ENCODE measurements around the gene TAF11.
"Not testable (repeated sequence)": the region's sequence is repeated elsewhere in the genome, so short reads cannot be mapped to it uniquely, and the experiment has no call there.

TAF11 gene

GRCh38 chr6:34884996-34885395 lies 2.8 kb downstream of the TAF11 start:
- POLR2A ChIA-PET = no interaction called here
- no peaks in the 10 kb centered on the region for H3K9me3 ChIP-seq (ENCODE audit: control extremely low read depth in 1 of 5, control insufficient read depth in 4 of 5, insufficient read depth in 2 of 5, low read depth in 1 of 5, low read length in 4 of 5)
- DNase-seq = no peak
- peaks cover 4 to 14% (median 11%) of the 10 kb centered on the region in 4 experiments for H3K36me3 ChIP-seq (ENCODE audit: control insufficient read depth in 4 of 4, insufficient read depth in 4 of 4, low read length in 3 of 4)
- 100% methylated on average over 2 of the region's 2 CpGs for WGBS (ENCODE audit: insufficient coverage)
- H3K27me3 ChIP-seq (replicated peaks in 2 of 5; ENCODE audit: control insufficient read depth in 4 of 5, insufficient read depth in 5 of 5, low read length in 4 of 5) = no peaks in the 10 kb centered on the region
- no peak overlapping the region for H3K4me3 ChIP-seq (ENCODE audit: control insufficient read depth in 1 of 7, extremely low read depth in 1 of 7, insufficient read depth in 4 of 7, low read depth in 2 of 7, low read length in 6 of 7)
- H3K4me1 ChIP-seq (ENCODE audit: control extremely low read depth in 1 of 4, control insufficient read depth in 4 of 4, insufficient read depth in 4 of 4, low read length in 3 of 4) = peaks cover 8 to 15% (median 10%) of the 10 kb centered on the region in 4 experiments
- CTCF ChIA-PET = no interaction called here
- peak overlapping the region in 1 of 2 experiments; percentile 14 for H3K27ac ChIP-seq (ENCODE audit: insufficient read depth in 1 of 2, low read depth in 1 of 2, low read length in 2 of 2, poor library complexity in 1 of 2, severe bottlenecking in 2 of 2)

GRCh38 chr6:34884073-34884472 lies 3.8 kb downstream of the TAF11 start:
- peaks cover 7 to 19% (median 17%) of the 10 kb centered on the region in 4 experiments for H3K36me3 ChIP-seq (ENCODE audit: control insufficient read depth in 4 of 4, insufficient read depth in 4 of 4, low read length in 3 of 4)
- H3K4me3 ChIP-seq (ENCODE audit: control insufficient read depth in 1 of 7, extremely low read depth in 1 of 7, insufficient read depth in 4 of 7, low read depth in 2 of 7, low read length in 6 of 7); CTCF ChIA-PET; H3K27me3 ChIP-seq (replicated peaks in 2 of 5; ENCODE audit: control insufficient read depth in 4 of 5, insufficient read depth in 5 of 5, low read length in 4 of 5); DNase-seq; H3K27ac ChIP-seq (ENCODE audit: insufficient read depth in 1 of 2, low read depth in 1 of 2, low read length in 2 of 2, poor library complexity in 1 of 2, severe bottlenecking in 2 of 2); H3K9me3 ChIP-seq (ENCODE audit: control extremely low read depth in 1 of 5, control insufficient read depth in 4 of 5, insufficient read depth in 2 of 5, low read depth in 1 of 5, low read length in 4 of 5); POLR2A ChIA-PET: not testable (repeated sequence)
- peaks cover 8 to 15% (median 10%) of the 10 kb centered on the region in 4 experiments for H3K4me1 ChIP-seq (ENCODE audit: control extremely low read depth in 1 of 4, control insufficient read depth in 4 of 4, insufficient read depth in 4 of 4, low read length in 3 of 4)
- WGBS (ENCODE audit: insufficient coverage) = no CpG with 5 or more reads among the region's 1 CpG

- CTCF ChIA-PET = no interaction called here
- H3K4me3 ChIP-seq (ENCODE audit: control insufficient read depth in 1 of 7, extremely low read depth in 1 of 7, insufficient read depth in 4 of 7, low read depth in 2 of 7, low read length in 6 of 7) = no peak overlapping the region
- no peak overlapping the region for H3K27ac ChIP-seq (ENCODE audit: insufficient read depth in 1 of 2, low read depth in 1 of 2, low read length in 2 of 2, poor library complexity in 1 of 2, severe bottlenecking in 2 of 2)
- POLR2A ChIA-PET = no interaction called here
- no peak for DNase-seq
- WGBS (ENCODE audit: insufficient coverage) = 96% methylated on average over 4 of the region's 5 CpGs
- peaks cover 27 to 69% (median 52%) of the 10 kb centered on the region in 4 experiments for H3K36me3 ChIP-seq (ENCODE audit: control insufficient read depth in 4 of 4, insufficient read depth in 4 of 4, low read length in 3 of 4)
- no peaks in the 10 kb centered on the region for H3K4me1 ChIP-seq (ENCODE audit: control extremely low read depth in 1 of 4, control insufficient read depth in 4 of 4, insufficient read depth in 4 of 4, low read length in 3 of 4)
- H3K9me3 ChIP-seq (ENCODE audit: control extremely low read depth in 1 of 5, control insufficient read depth in 4 of 5, insufficient read depth in 2 of 5, low read depth in 1 of 5, low read length in 4 of 5) = no peaks in the 10 kb centered on the region
- no peaks in the 10 kb centered on the region for H3K27me3 ChIP-seq (replicated peaks in 2 of 5; ENCODE audit: control insufficient read depth in 4 of 5, insufficient read depth in 5 of 5, low read length in 4 of 5)
These were observed 9.9 kb downstream of the TAF11 start for GRCh38 chr6:34877869-34878485.

- no peak overlapping the region for H3K27ac ChIP-seq (ENCODE audit: insufficient read depth in 1 of 2, low read depth in 1 of 2, low read length in 2 of 2, poor library complexity in 1 of 2, severe bottlenecking in 2 of 2)
- no peaks in the 10 kb centered on the region for H3K27me3 ChIP-seq (replicated peaks in 2 of 5; ENCODE audit: control insufficient read depth in 4 of 5, insufficient read depth in 5 of 5, low read length in 4 of 5)
- H3K36me3 ChIP-seq (ENCODE audit: control insufficient read depth in 4 of 4, insufficient read depth in 4 of 4, low read length in 3 of 4) = peaks cover 32 to 75% (median 58%) of the 10 kb centered on the region in 4 experiments
- no peak for DNase-seq
- POLR2A ChIA-PET = no interaction called here
- H3K4me3 ChIP-seq (ENCODE audit: control insufficient read depth in 1 of 7, extremely low read depth in 1 of 7, insufficient read depth in 4 of 7, low read depth in 2 of 7, low read length in 6 of 7) = no peak overlapping the region
- no peaks in the 10 kb centered on the region for H3K9me3 ChIP-seq (ENCODE audit: control extremely low read depth in 1 of 5, control insufficient read depth in 4 of 5, insufficient read depth in 2 of 5, low read depth in 1 of 5, low read length in 4 of 5)
- WGBS (ENCODE audit: insufficient coverage) = no CpG with 5 or more reads among the region's 1 CpG
- CTCF ChIA-PET = no interaction called here
- H3K4me1 ChIP-seq (ENCODE audit: control extremely low read depth in 1 of 4, control insufficient read depth in 4 of 4, insufficient read depth in 4 of 4, low read length in 3 of 4) = no peaks in the 10 kb centered on the region
These were observed 10.6 kb downstream of the TAF11 start for GRCh38 chr6:34877259-34877658.

DNA sequence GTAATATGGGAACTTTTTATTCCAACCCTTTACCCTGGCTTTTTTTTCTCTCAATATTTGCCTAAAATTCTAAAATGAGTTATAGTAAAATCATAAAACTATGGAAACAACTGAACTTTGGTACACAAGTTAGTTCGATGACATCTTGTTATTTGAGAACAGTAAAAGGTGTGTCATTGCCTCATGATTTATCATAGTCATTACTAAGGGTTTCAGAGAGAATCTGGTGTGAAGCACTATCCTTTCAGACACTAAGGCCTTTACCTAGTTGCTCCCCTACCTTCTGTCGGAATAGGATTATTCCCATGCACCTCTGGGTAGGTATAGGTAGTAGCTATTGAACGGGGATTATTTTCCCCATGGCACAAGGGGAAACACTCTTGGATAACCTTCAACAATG lies 11.4 kb downstream of the TAF11 start:
- ChIA-PET POLR2A (no interaction called here), CTCF (no interaction called here)
- no peak for DNase-seq
- Histone ChIP-seq H3K27ac (ENCODE audit: insufficient read depth in 1 of 2, low read depth in 1 of 2, low read length in 2 of 2, poor library complexity in 1 of 2, severe bottlenecking in 2 of 2) (no peak overlapping the region), H3K27me3 (replicated peaks in 2 of 5; ENCODE audit: control insufficient read depth in 4 of 5, insufficient read depth in 5 of 5, low read length in 4 of 5) (no peaks in the 10 kb centered on the region), H3K4me3 (ENCODE audit: control insufficient read depth in 1 of 7, extremely low read depth in 1 of 7, insufficient read depth in 4 of 7, low read depth in 2 of 7, low read length in 6 of 7) (no peak overlapping the region), H3K36me3 (ENCODE audit: control insufficient read depth in 4 of 4, insufficient read depth in 4 of 4, low read length in 3 of 4) (peaks cover 33 to 83% (median 66%) of the 10 kb centered on the region in 4 experiments), H3K9me3 (ENCODE audit: control extremely low read depth in 1 of 5, control insufficient read depth in 4 of 5, insufficient read depth in 2 of 5, low read depth in 1 of 5, low read length in 4 of 5) (no peaks in the 10 kb centered on the region), H3K4me1 (ENCODE audit: control extremely low read depth in 1 of 4, control insufficient read depth in 4 of 4, insufficient read depth in 4 of 4, low read length in 3 of 4) (no peaks in the 10 kb centered on the region)
- WGBS (ENCODE audit: insufficient coverage) = no CpG with 5 or more reads among the region's 3 CpGs

- ChIA-PET CTCF (interaction anchor here (0.5 to 1.3 kb wide), 3 partner anchors 8 to 116 kb away, joined by 3 to 4 read pairs (median 3); no protein-coding TSS in a partner anchor), POLR2A (no interaction called here)
- Histone ChIP-seq H3K27me3 (replicated peaks in 2 of 5; ENCODE audit: control insufficient read depth in 4 of 5, insufficient read depth in 5 of 5, low read length in 4 of 5) (no peaks in the 10 kb centered on the region), H3K4me3 (ENCODE audit: control insufficient read depth in 1 of 7, extremely low read depth in 1 of 7, insufficient read depth in 4 of 7, low read depth in 2 of 7, low read length in 6 of 7) (no peak overlapping the region), H3K27ac (ENCODE audit: insufficient read depth in 1 of 2, low read depth in 1 of 2, low read length in 2 of 2, poor library complexity in 1 of 2, severe bottlenecking in 2 of 2) (no peak overlapping the region), H3K9me3 (ENCODE audit: control extremely low read depth in 1 of 5, control insufficient read depth in 4 of 5, insufficient read depth in 2 of 5, low read depth in 1 of 5, low read length in 4 of 5) (no peaks in the 10 kb centered on the region), H3K36me3 (ENCODE audit: control insufficient read depth in 4 of 4, insufficient read depth in 4 of 4, low read length in 3 of 4) (peaks cover 38 to 92% (median 71%) of the 10 kb centered on the region in 4 experiments), H3K4me1 (ENCODE audit: control extremely low read depth in 1 of 4, control insufficient read depth in 4 of 4, insufficient read depth in 4 of 4, low read length in 3 of 4) (no peaks in the 10 kb centered on the region)
- no peak for DNase-seq
- WGBS (ENCODE audit: insufficient coverage) = 100% methylated on average over 2 of the region's 4 CpGs
These were observed 12.3 kb downstream of the TAF11 start for GRCh38 chr6:34875292-34876213.

DNA sequence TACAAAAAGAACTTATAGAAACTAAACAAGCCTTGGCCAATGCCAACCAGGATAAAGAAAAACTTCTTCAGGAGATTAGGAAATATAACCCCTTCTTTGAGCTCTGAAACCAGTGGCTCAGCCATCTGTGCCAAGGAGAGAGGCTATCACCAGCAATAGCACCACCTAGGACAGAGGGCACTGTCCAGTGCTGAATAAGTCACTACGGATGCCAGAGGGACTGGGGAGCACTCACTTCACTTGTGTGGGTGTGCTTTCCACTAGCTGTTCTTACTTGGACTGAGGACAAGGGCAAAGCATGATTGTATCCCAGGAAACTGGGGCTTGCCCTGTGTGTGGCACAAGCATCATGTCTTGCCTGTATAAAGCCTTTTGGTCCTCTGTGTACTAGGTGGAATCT lies 15.5 kb downstream of the TAF11 start:
- Histone ChIP-seq H3K4me1 (ENCODE audit: control extremely low read depth in 1 of 4, control insufficient read depth in 4 of 4, insufficient read depth in 4 of 4, low read length in 3 of 4) (no peaks in the 10 kb centered on the region), H3K36me3 (ENCODE audit: control insufficient read depth in 4 of 4, insufficient read depth in 4 of 4, low read length in 3 of 4) (peaks cover 36 to 87% (median 63%) of the 10 kb centered on the region in 4 experiments), H3K4me3 (ENCODE audit: control insufficient read depth in 1 of 7, extremely low read depth in 1 of 7, insufficient read depth in 4 of 7, low read depth in 2 of 7, low read length in 6 of 7) (no peak overlapping the region), H3K27ac (ENCODE audit: insufficient read depth in 1 of 2, low read depth in 1 of 2, low read length in 2 of 2, poor library complexity in 1 of 2, severe bottlenecking in 2 of 2) (no peak overlapping the region), H3K27me3 (replicated peaks in 2 of 5; ENCODE audit: control insufficient read depth in 4 of 5, insufficient read depth in 5 of 5, low read length in 4 of 5) (no peaks in the 10 kb centered on the region), H3K9me3 (ENCODE audit: control extremely low read depth in 1 of 5, control insufficient read depth in 4 of 5, insufficient read depth in 2 of 5, low read depth in 1 of 5, low read length in 4 of 5) (no peaks in the 10 kb centered on the region)
- DNase-seq = no peak
- POLR2A ChIA-PET = interaction anchor here (1.7 kb wide), 1 partner anchor 15 kb away, joined by 5 read pairs; the partner anchor contains the start of gene TAF11
- WGBS (ENCODE audit: insufficient coverage) = 100% methylated on average over 1 of the region's 1 CpG
- CTCF ChIA-PET = interaction anchor here (0.5 to 1.6 kb wide), 4 partner anchors 9 to 245 kb away, joined by 3 to 5 read pairs (median 4); no protein-coding TSS in a partner anchor
